Endothelial cell of umbilical vein (primary cell): ENCODE results near the gene MTG1. TPM values are rescaled to one million over a fixed set of nuclear protein-coding genes. Genes with fewer than 3 reads are reported as not detected.

Experiments
- BruUV-seq: library from RNA; stranded (reverse); fragments of 400-500 nt; replicated peaks from 2 replicates; lab custom pipeline; 2021; lab: Mats Ljungman, UMichigan
- CTCF ChIA-PET: fragments of 300-600, 350-600 bp; sonication (Branson Sonifier 250); formaldehyde crosslinking; loops from one replicate; lab custom pipeline; 2021; ENCODE audit warnings: antibody characterized with exemption, inconsistent platforms; lab: Charles Lee
- POLR2A ChIA-PET: fragments of 300-600, 350-600 bp; sonication (Branson Sonifier 250); formaldehyde crosslinking; loops from one replicate; lab custom pipeline; 2021; ENCODE audit warnings: antibody characterized with exemption, inconsistent platforms; lab: Charles Lee
- DNase-seq: peaks from one replicate; pipeline ENCODE4 v3.0.0-alpha.2; 2011; ENCODE audit warnings: low read depth, low spot score
- FAIRE-seq: peaks from 2 replicates; lab custom pipeline; 2011; peaks lifted over from hg19 to GRCh38; lab: Jason Lieb, UNC
- H2AFZ ChIP-seq: 2 replicates; pipeline ENCODE4 v1.6.0; 2012; ENCODE audit warnings: low read depth, low read length, control low read depth, inconsistent platforms
- H3K27ac ChIP-seq: 2 replicates; pipeline ENCODE4 v1.5.1; 2011; ENCODE audit warnings: low read depth, mild to moderate bottlenecking, control low read depth, low read length, moderate library complexity; ENCODE audit not compliant: insufficient read depth
- H3K27me3 ChIP-seq, 2 experiments: 2 replicates each; pipeline versions ENCODE4 v1.6.0 to v1.6.1; 2011; ENCODE audit warnings: low read length in 2 of 2, mixed read lengths in 1 of 2; ENCODE audit not compliant: control insufficient read depth in 2 of 2, insufficient read depth in 2 of 2
- H3K36me3 ChIP-seq, 2 experiments: 2 replicates in 1 of 2; 3 replicates in 1 of 2; pipeline ENCODE4 v1.5.1; 2011; ENCODE audit warnings: low read length in 2 of 2, mild to moderate bottlenecking in 1 of 2, moderate library complexity in 1 of 2; ENCODE audit not compliant: control insufficient read depth in 2 of 2, insufficient read depth in 2 of 2; ENCODE audit errors: extremely low read depth in 1 of 2
- H3K4me1 ChIP-seq: 3 replicates; pipeline ENCODE4 v1.5.1; 2011; ENCODE audit warnings: mild to moderate bottlenecking, low read length; ENCODE audit not compliant: control insufficient read depth, insufficient read depth; ENCODE audit errors: extremely low read depth
- H3K4me2 ChIP-seq: 2 replicates; pipeline ENCODE4 v1.6.1; 2011; ENCODE audit warnings: low read length, control low read depth, mixed read lengths; ENCODE audit not compliant: insufficient read depth
- H3K4me3 ChIP-seq, 3 experiments: fragments of 200-600 bp in 1 of 3; sonication (generic), shearing (Covaris generic) in 1 of 3; replicated peaks in 1 of 3; 2 replicates each; pipeline ENCODE4 v1.5.1; 2011 to 2016; ENCODE audit warnings: control low read depth in 3 of 3, low read length in 3 of 3, mild to moderate bottlenecking in 2 of 3, inconsistent platforms in 1 of 3, low read depth in 1 of 3, moderate library complexity in 1 of 3; ENCODE audit not compliant: insufficient read depth in 1 of 3
- H3K79me2 ChIP-seq: 2 replicates; pipeline ENCODE4 v1.6.0; 2012; ENCODE audit warnings: low read length, inconsistent platforms; ENCODE audit not compliant: control insufficient read depth, insufficient read depth
- H3K9ac ChIP-seq: replicated peaks from 2 replicates; pipeline ENCODE3; 2011; ENCODE audit warnings: low read length, control low read depth; ENCODE audit not compliant: insufficient read depth; ENCODE audit errors: extremely low read depth
- H3K9me1 ChIP-seq: replicated peaks from 3 replicates; pipeline ENCODE4 v1.6.0; 2011; ENCODE audit warnings: mild to moderate bottlenecking, low read length; ENCODE audit not compliant: control insufficient read depth, insufficient read depth; ENCODE audit errors: extremely low read depth
- H3K9me3 ChIP-seq: replicated peaks from 2 replicates; pipeline ENCODE4 v1.5.1; 2012; ENCODE audit warnings: low read length, inconsistent platforms; ENCODE audit not compliant: control insufficient read depth, insufficient read depth
- H4K20me1 ChIP-seq: replicated peaks from 2 replicates; pipeline ENCODE3; 2011; ENCODE audit warnings: mild to moderate bottlenecking, low read length; ENCODE audit not compliant: control insufficient read depth, insufficient read depth; ENCODE audit errors: extremely low read depth
- EZH2 ChIP-seq: IDR thresholded peaks from 2 replicates; pipeline ENCODE4 v1.6.1; 2012; ENCODE audit warnings: borderline replicate concordance, low read depth, mild to moderate bottlenecking, moderate library complexity, low read length, inconsistent platforms; ENCODE audit not compliant: severe bottlenecking
- FOS ChIP-seq: IDR thresholded peaks from 2 replicates; pipeline ENCODE4 v1.6.1; 2011; ENCODE audit warnings: mild to moderate bottlenecking, low read length, moderate library complexity, borderline replicate concordance; ENCODE audit not compliant: insufficient read depth
- GATA2 ChIP-seq: IDR thresholded peaks from 2 replicates; pipeline ENCODE4 v1.7.0; 2011; ENCODE audit warnings: low read depth, mild to moderate bottlenecking, moderate library complexity, mixed read lengths, low read length; ENCODE audit not compliant: insufficient read length, insufficient read depth
- JUN ChIP-seq: IDR thresholded peaks from 2 replicates; pipeline ENCODE4 v1.6.1; 2011; ENCODE audit warnings: borderline replicate concordance, low read depth; ENCODE audit not compliant: insufficient read length, insufficient read depth
- MYC ChIP-seq: IDR thresholded peaks from one replicate; pipeline ENCODE4 v1.6.1; 2011; ENCODE audit warnings: mild to moderate bottlenecking, low read depth, low read length
- POLR2A ChIP-seq: IDR thresholded peaks from 2 replicates; pipeline ENCODE4 v1.6.1; 2012; ENCODE audit warnings: low read depth, mild to moderate bottlenecking, control low read depth, low read length
- POLR2AphosphoS5 ChIP-seq: IDR thresholded peaks from 2 replicates; pipeline ENCODE4 v1.6.1; 2012; ENCODE audit warnings: low read depth, mild to moderate bottlenecking, control low read depth, low read length, moderate library complexity; ENCODE audit not compliant: insufficient read depth
- dilution Hi-C: fragments of 300-500 bp; cut with MboI; formaldehyde crosslinking; loops from one replicate; pipeline ENCODE4 v1.15.0; 2019; ENCODE audit warnings: low sequenced_read_pairs; ENCODE audit not compliant: extremely low pct_ligation_motif_present
- intact Hi-C: fragments of 100-400 bp; cut with micrococcal nuclease; formaldehyde crosslinking; loops from one replicate; pipeline ENCODE4 v1.10.0; 2022
- polyA plus RNA-seq, 4 experiments: library from polyadenylated mRNA; depleted of rRNA in 3 of 4; stranded (reverse) in 3 of 4; unstranded in 1 of 4; fragments of >200 nt; gene quantifications; 2 replicates each; pipeline versions ENCODE4 v1.2.1 to v1.2.3, GENCODE V29; 2011 to 2012; ENCODE audit warnings: missing spikeins in 1 of 4
- total RNA-seq: library from RNA; stranded (reverse); gene quantifications from 2 replicates; pipeline ENCODE4 v1.2.3, GENCODE V29; 2021
- TF ChIP-seq, protein P1 (sequence below): IDR thresholded peaks from 2 replicates; pipeline ENCODE4 v1.6.1; 2011; ENCODE audit not compliant: insufficient read depth, insufficient read length
- TF ChIP-seq, protein P2 (sequence below), 2 donors: IDR thresholded peaks; 1 replicate in 1 of 2; 2 replicates in 1 of 2; pipeline ENCODE4 v1.5.1; 2011; ENCODE audit warnings: low read length in 2 of 2, mild to moderate bottlenecking in 2 of 2, moderate library complexity in 2 of 2, control low read depth in 1 of 2, inconsistent platforms in 1 of 2, low read depth in 1 of 2; ENCODE audit not compliant: insufficient read depth in 1 of 2; ENCODE audit errors: extremely low read depth in 1 of 2

Gene MTG1
- total and polyA plus RNA-seq, 2 donors (not counting 3 experiments of a cell fraction or from before 2014, with no cell fraction given), result 66.5 to 91.6 TPM

DNA sequence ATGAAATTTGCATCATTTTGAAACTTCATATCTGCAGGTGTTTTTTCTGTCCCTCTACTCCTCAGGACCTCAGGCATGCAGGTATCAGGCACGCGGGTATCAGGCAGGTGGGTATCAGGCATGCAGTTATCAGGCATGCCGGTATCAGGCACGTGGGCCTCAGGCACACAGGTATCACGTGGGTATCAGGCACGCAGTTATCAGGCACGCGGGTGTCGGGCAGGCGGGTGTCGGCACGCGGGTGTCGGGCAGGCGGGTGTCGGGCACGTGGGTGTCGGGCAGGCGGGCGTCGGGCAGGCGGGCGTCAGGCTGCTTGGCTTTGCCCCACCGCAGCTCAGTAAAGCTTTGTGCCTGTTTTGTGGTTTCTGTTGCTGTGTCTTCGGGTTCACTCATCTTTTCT is 21.8 kb downstream of the MTG1 start:
- Histone ChIP-seq H3K79me2 (peaks cover 9% of the 10 kb centered on the region), H3K36me3 (peaks cover 10 to 17% of the 10 kb centered on the region in 2 experiments), H3K27me3 (no peaks in the 10 kb centered on the region), H3K4me1 (no peaks in the 10 kb centered on the region), H3K4me3 (no peak overlapping the region), H4K20me1 (peaks cover 5% of the 10 kb centered on the region), H3K9me1 (no peaks in the 10 kb centered on the region), H3K27ac (no peak overlapping the region), H2AFZ (no peak overlapping the region), H3K9ac (no peak overlapping the region), H3K9me3 (no peaks in the 10 kb centered on the region), H3K4me2 (no peak overlapping the region)
- DNase-seq (no peak), FAIRE-seq (no peak)
- intact Hi-C loops, result no loop called here
- ChIA-PET POLR2A (no interaction called here), CTCF (no interaction called here)
- dilution Hi-C loops, result no loop called here
- TF ChIP-seq POLR2A (no peak), FOS (no peak), EZH2 (no peak), POLR2AphosphoS5 (no peak), GATA2 (no peak), JUN (no peak), MYC (no peak)
- TF ChIP-seq, protein P1, sequence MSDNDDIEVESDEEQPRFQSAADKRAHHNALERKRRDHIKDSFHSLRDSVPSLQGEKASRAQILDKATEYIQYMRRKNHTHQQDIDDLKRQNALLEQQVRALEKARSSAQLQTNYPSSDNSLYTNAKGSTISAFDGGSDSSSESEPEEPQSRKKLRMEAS, result no peak
- TF ChIP-seq, protein P2, sequence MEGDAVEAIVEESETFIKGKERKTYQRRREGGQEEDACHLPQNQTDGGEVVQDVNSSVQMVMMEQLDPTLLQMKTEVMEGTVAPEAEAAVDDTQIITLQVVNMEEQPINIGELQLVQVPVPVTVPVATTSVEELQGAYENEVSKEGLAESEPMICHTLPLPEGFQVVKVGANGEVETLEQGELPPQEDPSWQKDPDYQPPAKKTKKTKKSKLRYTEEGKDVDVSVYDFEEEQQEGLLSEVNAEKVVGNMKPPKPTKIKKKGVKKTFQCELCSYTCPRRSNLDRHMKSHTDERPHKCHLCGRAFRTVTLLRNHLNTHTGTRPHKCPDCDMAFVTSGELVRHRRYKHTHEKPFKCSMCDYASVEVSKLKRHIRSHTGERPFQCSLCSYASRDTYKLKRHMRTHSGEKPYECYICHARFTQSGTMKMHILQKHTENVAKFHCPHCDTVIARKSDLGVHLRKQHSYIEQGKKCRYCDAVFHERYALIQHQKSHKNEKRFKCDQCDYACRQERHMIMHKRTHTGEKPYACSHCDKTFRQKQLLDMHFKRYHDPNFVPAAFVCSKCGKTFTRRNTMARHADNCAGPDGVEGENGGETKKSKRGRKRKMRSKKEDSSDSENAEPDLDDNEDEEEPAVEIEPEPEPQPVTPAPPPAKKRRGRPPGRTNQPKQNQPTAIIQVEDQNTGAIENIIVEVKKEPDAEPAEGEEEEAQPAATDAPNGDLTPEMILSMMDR (IDR thresholded peaks at IDR 0.05; ENCODE audit: extremely low read depth in 1 of 2, insufficient read depth in 1 of 2, low read depth in 1 of 2, low read length in 2 of 2), result no peak
- BruUV-seq, result no TSS peak
